GM23248 (cell line): Measurements from ENCODE around the gene ATG10.

ENCODE experiments used
- EZH2 ChIP-seq: fragments of 200-600 bp; sonication (generic); IDR thresholded peaks from 2 replicates; pipeline ENCODE4 v1.6.1; 2018; ENCODE audit warnings: antibody characterized with exemption, mild to moderate bottlenecking; ENCODE audit not compliant: insufficient read depth, poor library complexity, severe bottlenecking
- EZH2phosphoT487 ChIP-seq: fragments of 200-600 bp; sonication (generic); IDR thresholded peaks from 2 replicates; pipeline ENCODE4 v1.6.1; 2018; ENCODE audit warnings: antibody characterized with exemption, moderate library complexity, mild to moderate bottlenecking, low read depth; ENCODE audit not compliant: insufficient read depth

- TF ChIP-seq EZH2 (no peak), EZH2phosphoT487 (no peak)
These were observed 196.5 kb downstream of the ATG10 start for GRCh38 chr5:82168294-82168693.
